Gastroesophageal sphincter (tissue), 3 donors: Measurements from ENCODE around the gene TLE2.

Experiments used
- CTCF ChIP-seq, 4 experiments: fragments of 200-600 bp in 2 of 4; fragments of 450-650 bp in 2 of 4; sonication (generic) in 1 of 4; IDR thresholded peaks; one replicate each; pipeline ENCODE4 v1.5.1; 2017 to 2019; ENCODE audit warnings: antibody characterized with exemption in 4 of 4, mild to moderate bottlenecking in 2 of 4, moderate library complexity in 2 of 4
- EP300 ChIP-seq: sonication (generic); formaldehyde crosslinking; IDR thresholded peaks from one replicate; pipeline ENCODE4 v1.6.1; 2017; ENCODE audit warnings: antibody characterized with exemption, mild to moderate bottlenecking
- POLR2AphosphoS5 ChIP-seq: sonication (generic); formaldehyde crosslinking; IDR thresholded peaks from one replicate; pipeline ENCODE4 v1.6.1; 2017; ENCODE audit warnings: antibody characterized with exemption

DNA sequence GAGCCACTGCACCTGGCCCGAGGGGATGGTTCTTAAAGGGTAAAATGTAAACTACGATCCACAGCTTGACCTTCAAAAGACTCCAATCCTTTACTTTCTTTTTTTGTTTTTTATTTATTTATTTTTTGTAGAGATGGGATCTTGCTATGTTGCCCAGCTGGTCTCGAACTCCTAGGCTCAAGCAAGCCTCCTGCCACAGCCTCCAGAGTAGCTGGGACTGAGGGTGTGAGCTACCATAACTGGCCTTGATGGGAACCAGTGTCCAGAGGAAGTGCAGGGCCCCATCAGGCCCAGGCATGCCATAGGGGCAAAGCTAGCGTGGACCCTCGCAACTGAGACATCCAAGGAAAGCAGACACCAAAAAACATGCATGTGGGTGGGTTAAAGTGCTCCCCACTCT is 66.0 kb downstream of the TLE2 start:
- no peak for TF ChIP-seq EP300
- TF ChIP-seq CTCF (IDR thresholded peaks at IDR 0.05), result no peak
- TF ChIP-seq POLR2AphosphoS5, result no peak
